Neutrophil (primary cell): ENCODE data around the gene FREM1.
"Not testable (repeated sequence)": the region's sequence is repeated elsewhere in the genome, so short reads cannot be mapped to it uniquely, and the experiment has no call there.

Source experiments
- H3K27ac ChIP-seq: fragments of 200-600 bp; sonication (generic); 2 replicates; pipeline ENCODE4 v1.5.1; 2016; ENCODE audit warnings: mild to moderate bottlenecking, moderate library complexity
- H3K27me3 ChIP-seq: fragments of 200-600 bp; sonication (generic); 2 replicates; pipeline ENCODE4 v1.6.0; 2016; ENCODE audit warnings: mild to moderate bottlenecking
- H3K36me3 ChIP-seq: fragments of 200-600 bp; sonication (generic); 2 replicates; pipeline ENCODE4 v1.5.1; 2017
- H3K4me1 ChIP-seq, 2 experiments: fragments of 200-600 bp in 1 of 2; sonication (generic) in 1 of 2; 1 replicate in 1 of 2; 2 replicates in 1 of 2; pipeline versions ENCODE4 v1.5.1 to v1.6.1; 2013 to 2016; ENCODE audit warnings: low read depth in 1 of 2, low read length in 1 of 2, mild to moderate bottlenecking in 1 of 2, moderate library complexity in 1 of 2; ENCODE audit not compliant: control insufficient read depth in 1 of 2, insufficient read depth in 1 of 2
- H3K4me3 ChIP-seq, 2 experiments: fragments of 200-600 bp in 1 of 2; sonication (generic) in 1 of 2; 1 replicate in 1 of 2; 2 replicates in 1 of 2; pipeline ENCODE4 v1.5.1; 2013 to 2016; ENCODE audit warnings: low read depth in 1 of 2, low read length in 1 of 2, mild to moderate bottlenecking in 1 of 2, moderate library complexity in 1 of 2
- H3K9me3 ChIP-seq: fragments of 200-600 bp; sonication (generic); 2 replicates; pipeline ENCODE4 v1.5.1; 2016
- TF ChIP-seq, protein P1 (sequence below): fragments of 200-600 bp; sonication (generic); IDR thresholded peaks from 2 replicates; pipeline ENCODE4 v1.5.1; 2016; ENCODE audit warnings: antibody characterized with exemption

The FREM1 gene

GRCh38 chr9:14923701-14924100 is 13.5 kb upstream of the FREM1 start:
- no peaks in the 10 kb centered on the region for H3K27me3 ChIP-seq
- H3K9me3 ChIP-seq = no peaks in the 10 kb centered on the region
- TF ChIP-seq, protein P1, sequence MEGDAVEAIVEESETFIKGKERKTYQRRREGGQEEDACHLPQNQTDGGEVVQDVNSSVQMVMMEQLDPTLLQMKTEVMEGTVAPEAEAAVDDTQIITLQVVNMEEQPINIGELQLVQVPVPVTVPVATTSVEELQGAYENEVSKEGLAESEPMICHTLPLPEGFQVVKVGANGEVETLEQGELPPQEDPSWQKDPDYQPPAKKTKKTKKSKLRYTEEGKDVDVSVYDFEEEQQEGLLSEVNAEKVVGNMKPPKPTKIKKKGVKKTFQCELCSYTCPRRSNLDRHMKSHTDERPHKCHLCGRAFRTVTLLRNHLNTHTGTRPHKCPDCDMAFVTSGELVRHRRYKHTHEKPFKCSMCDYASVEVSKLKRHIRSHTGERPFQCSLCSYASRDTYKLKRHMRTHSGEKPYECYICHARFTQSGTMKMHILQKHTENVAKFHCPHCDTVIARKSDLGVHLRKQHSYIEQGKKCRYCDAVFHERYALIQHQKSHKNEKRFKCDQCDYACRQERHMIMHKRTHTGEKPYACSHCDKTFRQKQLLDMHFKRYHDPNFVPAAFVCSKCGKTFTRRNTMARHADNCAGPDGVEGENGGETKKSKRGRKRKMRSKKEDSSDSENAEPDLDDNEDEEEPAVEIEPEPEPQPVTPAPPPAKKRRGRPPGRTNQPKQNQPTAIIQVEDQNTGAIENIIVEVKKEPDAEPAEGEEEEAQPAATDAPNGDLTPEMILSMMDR = no peak
- H3K27ac ChIP-seq = no peak overlapping the region
- H3K4me3 ChIP-seq = no peak overlapping the region
- no peaks in the 10 kb centered on the region for H3K36me3 ChIP-seq
- no peaks in the 10 kb centered on the region for H3K4me1 ChIP-seq

GRCh38 chr9:14920805-14921204 is 10.6 kb upstream of the FREM1 start:
- H3K27ac ChIP-seq, H3K36me3 ChIP-seq, H3K9me3 ChIP-seq, H3K4me3 ChIP-seq, H3K4me1 ChIP-seq, H3K27me3 ChIP-seq: not testable (repeated sequence)

DNA sequence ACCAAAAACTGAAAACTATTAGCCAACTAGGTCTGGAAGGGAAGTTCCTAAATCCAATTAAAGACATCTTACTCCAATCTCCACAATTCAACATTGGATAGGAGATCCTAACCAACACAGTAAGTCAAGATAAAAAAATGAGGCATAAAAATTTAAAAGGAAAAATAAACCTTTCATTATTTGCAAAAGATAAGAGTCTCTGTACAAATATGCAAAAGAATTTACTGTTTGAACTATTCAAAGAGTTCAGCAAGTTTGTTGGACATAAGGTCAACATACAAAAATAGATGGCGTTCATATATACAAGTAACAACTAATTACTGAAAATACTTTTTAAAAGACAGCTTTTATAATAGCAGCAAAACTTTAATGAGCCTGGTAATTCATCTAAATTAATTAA is 3.1 kb upstream of the FREM1 start:
- TF ChIP-seq, protein P1 = no peak
- Histone ChIP-seq H3K4me3 (no peak overlapping the region), H3K9me3 (no peaks in the 10 kb centered on the region), H3K27me3 (peaks cover 22% of the 10 kb centered on the region), H3K4me1 (no peaks in the 10 kb centered on the region), H3K27ac (no peak overlapping the region), H3K36me3 (no peaks in the 10 kb centered on the region)

- no peak overlapping the region for H3K27ac ChIP-seq
- TF ChIP-seq, protein P1 = no peak
Measured at GRCh38 chr9:14912859-14913258, 2.6 kb upstream of the FREM1 start.

DNA sequence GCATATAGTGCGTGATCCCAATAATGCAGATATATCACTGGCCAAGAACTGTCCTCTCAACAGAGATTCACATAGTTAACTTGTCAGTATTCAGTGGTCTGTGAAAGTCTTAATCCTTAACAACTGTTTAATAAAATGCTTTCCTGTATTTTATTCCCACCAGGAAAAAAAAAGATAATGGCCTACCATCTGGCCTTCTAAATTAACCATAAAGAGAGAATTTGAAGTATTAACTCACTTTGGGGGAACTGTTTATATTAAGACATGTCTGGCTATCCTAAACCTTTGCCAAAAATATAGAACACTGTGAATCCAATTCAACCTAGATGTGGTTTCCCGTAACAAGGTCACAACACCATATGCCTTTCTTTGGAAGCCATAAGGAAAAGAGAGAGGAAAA is 818 bp upstream of the FREM1 start:
- Histone ChIP-seq H3K4me1 (no peaks in the 10 kb centered on the region), H3K36me3 (no peaks in the 10 kb centered on the region), H3K27me3 (peaks cover 22% of the 10 kb centered on the region), H3K27ac (no peak overlapping the region), H3K9me3 (no peaks in the 10 kb centered on the region), H3K4me3 (no peak overlapping the region)
- TF ChIP-seq, protein P1 = no peak

More at GRCh38 chr9:14912859-14913258, 2.6 kb upstream of the FREM1 start:
- H3K9me3 ChIP-seq = no peaks in the 10 kb centered on the region
- H3K36me3 ChIP-seq = no peaks in the 10 kb centered on the region
- no peak overlapping the region for H3K4me3 ChIP-seq
- H3K4me1 ChIP-seq = no peaks in the 10 kb centered on the region
- H3K27me3 ChIP-seq = peaks cover 22% of the 10 kb centered on the region

GRCh38 chr9:14909601-14909960 is 647 bp downstream of the FREM1 start:
- TF ChIP-seq, protein P1 = no peak
- Histone ChIP-seq H3K27me3 (peaks cover 22% of the 10 kb centered on the region), H3K9me3 (no peaks in the 10 kb centered on the region), H3K4me1 (no peaks in the 10 kb centered on the region), H3K4me3 (no peak overlapping the region), H3K36me3 (no peaks in the 10 kb centered on the region), H3K27ac (no peak overlapping the region)
